Measurements from ENCODE around the gene PTPRM. TPM values are rescaled to one million over a fixed set of nuclear protein-coding genes. Genes with fewer than 3 reads are reported as not detected.

Gene PTPRM
- total and polyA plus RNA-seq, 2 of the 8 experiments (the other 6 are each of a cell fraction or from before 2014, with no cell fraction given), result 4.1 to 7.0 TPM

DNA sequence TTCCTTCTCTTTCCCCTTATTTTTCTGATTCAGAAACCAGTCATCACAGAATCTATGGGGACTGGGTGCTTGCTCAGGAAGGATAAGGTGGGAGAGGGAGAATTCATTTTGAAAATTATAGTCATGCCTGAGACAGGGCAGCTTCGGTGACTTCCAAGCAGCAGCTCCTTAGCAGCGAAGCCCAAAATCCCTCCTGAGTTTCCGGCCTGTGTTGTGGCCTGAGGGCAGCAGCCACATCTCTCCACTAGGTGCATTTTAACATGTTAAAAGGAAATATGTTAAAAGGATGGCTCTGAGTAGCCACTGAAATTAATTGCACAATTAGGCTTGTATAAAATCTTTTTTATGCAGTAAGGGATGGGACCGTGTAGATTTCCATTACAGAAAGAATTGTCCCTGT lies 835.1 kb downstream of the PTPRM start:
- H3K18ac ChIP-seq (ENCODE audit: extremely low read depth, low read length), result no peak overlapping the region
- no peak overlapping the region; the same call in 1 of the 2 replicates for H4K8ac ChIP-seq (ENCODE audit: extremely low read depth, insufficient read depth, low read length)
- H2BK12ac ChIP-seq (ENCODE audit: low read depth, low read length), result no peak overlapping the region
- no peaks in the 10 kb centered on the region for H3K79me2 ChIP-seq (ENCODE audit: control insufficient read depth in 1 of 2, insufficient read depth in 2 of 2, low read length in 2 of 2)
- no peak overlapping the region for H2AFZ ChIP-seq (ENCODE audit: low read length)
- DNase-seq (ENCODE audit: low read depth in 1 of 2, low spot score in 2 of 2) (no peak), FAIRE-seq (no peak)
- no peak overlapping the region for H3K9ac ChIP-seq (replicated peaks in 1 of 4; ENCODE audit: extremely low read depth in 1 of 4, low read depth in 3 of 4, low read length in 3 of 4)
- H3K4me1 ChIP-seq (replicated peaks in 1 of 4; ENCODE audit: control insufficient read depth in 3 of 4, insufficient read depth in 4 of 4, low read length in 3 of 4), result peaks cover 0 to 10% (median 0%) of the 10 kb centered on the region in 4 experiments; a peak in 2 of 7 replicates
- H2BK5ac ChIP-seq (ENCODE audit: low read depth, low read length), result no peak overlapping the region
- no peak overlapping the region for H3K27ac ChIP-seq (ENCODE audit: low read depth, low read length)
- no peak overlapping the region for H2BK15ac ChIP-seq (ENCODE audit: low read length)
- no peaks in the 10 kb centered on the region for H3K36me3 ChIP-seq (ENCODE audit: control insufficient read depth in 2 of 4, insufficient read depth in 4 of 4, low read length in 3 of 4)
- H3K4me3 ChIP-seq (ENCODE audit: extremely low read depth in 1 of 4, insufficient read depth in 2 of 4, low read depth in 3 of 4, low read length in 4 of 4), result no peak overlapping the region
- no peaks in the 10 kb centered on the region for H3K9me3 ChIP-seq (ENCODE audit: insufficient read depth in 2 of 2, low read depth in 1 of 2, low read length in 1 of 2)
- no peaks in the 10 kb centered on the region; the same call in 1 of the 2 replicates for H3K79me1 ChIP-seq (ENCODE audit: low read depth, low read length)
- no peak overlapping the region for H2BK20ac ChIP-seq (ENCODE audit: low read length)
- no peak overlapping the region for H3K4me2 ChIP-seq (ENCODE audit: insufficient read depth in 1 of 2, low read depth in 2 of 2, low read length in 2 of 2)
- no peak overlapping the region for H3K23ac ChIP-seq (ENCODE audit: insufficient read length)
- H4K91ac ChIP-seq (replicated peaks; ENCODE audit: insufficient read length, low read length), result no peak overlapping the region
- no peaks in the 10 kb centered on the region for H3K23me2 ChIP-seq (ENCODE audit: low read depth, low read length)
- no peak for TF ChIP-seq CBX8 (IDR thresholded peaks at IDR 0.05; ENCODE audit: borderline replicate concordance, low read depth, low read length)
- ChIA-PET POLR2A (ENCODE audit: partially characterized antibody) (no interaction called here), CTCF (ENCODE audit: partially characterized antibody) (interaction anchor here (1.6 to 1.7 kb wide), 2 partner anchors 11 to 79 kb away, joined by 5 to 7 read pairs; no protein-coding TSS in a partner anchor)
- 82% methylated on average over 4 of the region's 4 CpGs; no CpG with 5 or more reads in 1 of the 2 experiments for WGBS, 2 experiments (ENCODE audit: extremely low coverage in 1 of 2, insufficient coverage in 1 of 2, insufficient read length in 1 of 2, insufficient replicate concordance in 2 of 2, low coverage in 1 of 2, low lambda C conversion rate in 2 of 2, missing lambda C conversion rate in 1 of 2)
- no peaks in the 10 kb centered on the region; a peak in 1 of 7 replicates for H3K27me3 ChIP-seq (replicated peaks in 1 of 4; ENCODE audit: control insufficient read depth in 3 of 4, extremely low read depth in 1 of 4, insufficient read depth in 3 of 4, low read length in 3 of 4)
- no peak overlapping the region for H3K56ac ChIP-seq (replicated peaks; ENCODE audit: insufficient read length, low read depth, low read length)
- no peak overlapping the region for H3K4ac ChIP-seq (replicated peaks; ENCODE audit: insufficient read length, low read depth, low read length)
- H4K20me1 ChIP-seq (replicated peaks in 1 of 2; ENCODE audit: control insufficient read depth in 1 of 2, insufficient read depth in 2 of 2, low read length in 2 of 2), result no peaks in the 10 kb centered on the region
- H2AK5ac ChIP-seq (ENCODE audit: low read depth, low read length), result no peak overlapping the region
- no peak overlapping the region for H4K5ac ChIP-seq (ENCODE audit: insufficient read length, low read depth, low read length)
- H2BK120ac ChIP-seq (replicated peaks; ENCODE audit: low read depth, low read length), result no peak overlapping the region
- H3K14ac ChIP-seq (ENCODE audit: insufficient read length), result no peak overlapping the region
